ENCODE measurements around the gene PRKAR2B.

Gene PRKAR2B

GRCh38 chr7:107147464-107148393 lies 103.2 kb downstream of the PRKAR2B start:
- Histone ChIP-seq H3K27ac (replicated peaks; ENCODE audit: low read length) (no peak overlapping the region), H3K4me1 (ENCODE audit: control insufficient read depth in 2 of 2, insufficient read depth in 1 of 2, low read depth in 1 of 2, low read length in 2 of 2) (no peaks in the 10 kb centered on the region), H3K23ac (ENCODE audit: low read depth, low read length, poor library complexity) (no peak overlapping the region), H3K4ac (ENCODE audit: low read length) (no peak overlapping the region), H2AFZ (ENCODE audit: low read length) (no peak overlapping the region), H2BK12ac (ENCODE audit: low read length) (no peak overlapping the region), H3K27me3 (ENCODE audit: control insufficient read depth in 3 of 3, insufficient read depth in 3 of 3, low read depth in 1 of 3, low read length in 3 of 3) (no peaks in the 10 kb centered on the region), H2BK120ac (ENCODE audit: low read depth, low read length) (no peak overlapping the region), H3K18ac (ENCODE audit: low read length) (no peak overlapping the region), H3K14ac (ENCODE audit: low read length) (no peak overlapping the region), H3K79me1 (ENCODE audit: low read depth, low read length) (no peaks in the 10 kb centered on the region), H3K9me3 (replicated peaks in 1 of 2; ENCODE audit: control insufficient read depth in 2 of 2, insufficient read depth in 1 of 2, low read depth in 1 of 2, low read length in 2 of 2) (no peaks in the 10 kb centered on the region), H3K9ac (ENCODE audit: low read depth, low read length, poor library complexity) (no peak overlapping the region), H2AK5ac (ENCODE audit: low read depth, low read length) (no peak overlapping the region), H4K8ac (ENCODE audit: low read depth, low read length) (no peak overlapping the region), H2BK15ac (ENCODE audit: low read length) (no peak overlapping the region), H3K4me3 (ENCODE audit: low read length in 2 of 2) (no peak overlapping the region), H4K91ac (ENCODE audit: low read depth, low read length, poor library complexity) (no peak overlapping the region), H3K4me2 (ENCODE audit: insufficient read depth, low read length, poor library complexity, severe bottlenecking) (no peak overlapping the region), H3K36me3 (replicated peaks in 1 of 2; ENCODE audit: control insufficient read depth in 2 of 2, insufficient read depth in 2 of 2, low read length in 2 of 2) (no peaks in the 10 kb centered on the region), H2BK5ac (ENCODE audit: low read length) (no peak overlapping the region)
- no CpG with 5 or more reads among the region's 3 CpGs for WGBS, 2 donors (ENCODE audit: extremely low coverage in 2 of 2, insufficient read length in 2 of 2, insufficient replicate concordance in 1 of 2)
- DNase-seq (ENCODE audit: low spot score) = no peak

GRCh38 chr7:107148721-107149120 lies 104.2 kb downstream of the PRKAR2B start:
- H2BK12ac ChIP-seq (ENCODE audit: low read length) = no peak overlapping the region
- H3K36me3 ChIP-seq (replicated peaks in 1 of 2; ENCODE audit: control insufficient read depth in 2 of 2, insufficient read depth in 2 of 2, low read length in 2 of 2) = no peaks in the 10 kb centered on the region
- no peak overlapping the region for H2AFZ ChIP-seq (ENCODE audit: low read length)
- H2BK5ac ChIP-seq (ENCODE audit: low read length) = no peak overlapping the region
- no peaks in the 10 kb centered on the region for H3K27me3 ChIP-seq (ENCODE audit: control insufficient read depth in 3 of 3, insufficient read depth in 3 of 3, low read depth in 1 of 3, low read length in 3 of 3)
- no peak overlapping the region for H2AK5ac ChIP-seq (ENCODE audit: low read depth, low read length)
- H2BK15ac ChIP-seq (ENCODE audit: low read length) = no peak overlapping the region
- no peak overlapping the region for H3K23ac ChIP-seq (ENCODE audit: low read depth, low read length, poor library complexity)
- no peak overlapping the region for H3K27ac ChIP-seq (replicated peaks; ENCODE audit: low read length)
- no peak overlapping the region for H3K18ac ChIP-seq (ENCODE audit: low read length)
- no peak overlapping the region for H2BK120ac ChIP-seq (ENCODE audit: low read depth, low read length)
- no peak overlapping the region for H4K91ac ChIP-seq (ENCODE audit: low read depth, low read length, poor library complexity)
- no peak for DNase-seq (ENCODE audit: low spot score)
- H3K4me3 ChIP-seq (ENCODE audit: low read length in 2 of 2) = no peak overlapping the region
- no peak overlapping the region for H3K9ac ChIP-seq (ENCODE audit: low read depth, low read length, poor library complexity)
- WGBS, 2 donors (ENCODE audit: extremely low coverage in 2 of 2, insufficient read length in 2 of 2, insufficient replicate concordance in 1 of 2) = no CpG with 5 or more reads among the region's 2 CpGs
- no peaks in the 10 kb centered on the region for H3K4me1 ChIP-seq (ENCODE audit: control insufficient read depth in 2 of 2, insufficient read depth in 1 of 2, low read depth in 1 of 2, low read length in 2 of 2)
- H4K8ac ChIP-seq (ENCODE audit: low read depth, low read length) = no peak overlapping the region
- H3K4ac ChIP-seq (ENCODE audit: low read length) = no peak overlapping the region
- H3K79me1 ChIP-seq (ENCODE audit: low read depth, low read length) = no peaks in the 10 kb centered on the region
- no peaks in the 10 kb centered on the region for H3K9me3 ChIP-seq (replicated peaks in 1 of 2; ENCODE audit: control insufficient read depth in 2 of 2, insufficient read depth in 1 of 2, low read depth in 1 of 2, low read length in 2 of 2)
- no peak overlapping the region for H3K14ac ChIP-seq (ENCODE audit: low read length)
- H3K4me2 ChIP-seq (ENCODE audit: insufficient read depth, low read length, poor library complexity, severe bottlenecking) = no peak overlapping the region

- Histone ChIP-seq H3K18ac (ENCODE audit: low read length) (no peak overlapping the region), H3K9me3 (replicated peaks in 1 of 2; ENCODE audit: control insufficient read depth in 2 of 2, insufficient read depth in 1 of 2, low read depth in 1 of 2, low read length in 2 of 2) (no peaks in the 10 kb centered on the region), H3K79me1 (ENCODE audit: low read depth, low read length) (no peaks in the 10 kb centered on the region), H3K4ac (ENCODE audit: low read length) (no peak overlapping the region), H2AK5ac (ENCODE audit: low read depth, low read length) (no peak overlapping the region), H2AFZ (ENCODE audit: low read length) (no peak overlapping the region), H3K23ac (ENCODE audit: low read depth, low read length, poor library complexity) (no peak overlapping the region), H3K36me3 (replicated peaks in 1 of 2; ENCODE audit: control insufficient read depth in 2 of 2, insufficient read depth in 2 of 2, low read length in 2 of 2) (peaks cover 0 to 1% of the 10 kb centered on the region in 2 donors), H2BK5ac (ENCODE audit: low read length) (no peak overlapping the region), H3K27ac (replicated peaks; ENCODE audit: low read length) (no peak overlapping the region), H3K27me3 (ENCODE audit: control insufficient read depth in 3 of 3, insufficient read depth in 3 of 3, low read depth in 1 of 3, low read length in 3 of 3) (no peaks in the 10 kb centered on the region), H3K4me3 (ENCODE audit: low read length in 2 of 2) (no peak overlapping the region), H2BK12ac (ENCODE audit: low read length) (no peak overlapping the region), H3K9ac (ENCODE audit: low read depth, low read length, poor library complexity) (no peak overlapping the region), H2BK15ac (ENCODE audit: low read length) (no peak overlapping the region), H4K91ac (ENCODE audit: low read depth, low read length, poor library complexity) (no peak overlapping the region), H2BK120ac (ENCODE audit: low read depth, low read length) (no peak overlapping the region), H3K4me2 (ENCODE audit: insufficient read depth, low read length, poor library complexity, severe bottlenecking) (no peak overlapping the region), H3K4me1 (ENCODE audit: control insufficient read depth in 2 of 2, insufficient read depth in 1 of 2, low read depth in 1 of 2, low read length in 2 of 2) (no peaks in the 10 kb centered on the region), H3K14ac (ENCODE audit: low read length) (no peak overlapping the region), H4K8ac (ENCODE audit: low read depth, low read length) (no peak overlapping the region)
- WGBS, 2 donors (ENCODE audit: extremely low coverage in 2 of 2, insufficient read length in 2 of 2, insufficient replicate concordance in 1 of 2) = no CpG with 5 or more reads among the region's 1 CpG
- DNase-seq (ENCODE audit: low spot score) = no peak
These were observed 105.4 kb downstream of the PRKAR2B start for GRCh38 chr7:107149863-107150262.

DNA sequence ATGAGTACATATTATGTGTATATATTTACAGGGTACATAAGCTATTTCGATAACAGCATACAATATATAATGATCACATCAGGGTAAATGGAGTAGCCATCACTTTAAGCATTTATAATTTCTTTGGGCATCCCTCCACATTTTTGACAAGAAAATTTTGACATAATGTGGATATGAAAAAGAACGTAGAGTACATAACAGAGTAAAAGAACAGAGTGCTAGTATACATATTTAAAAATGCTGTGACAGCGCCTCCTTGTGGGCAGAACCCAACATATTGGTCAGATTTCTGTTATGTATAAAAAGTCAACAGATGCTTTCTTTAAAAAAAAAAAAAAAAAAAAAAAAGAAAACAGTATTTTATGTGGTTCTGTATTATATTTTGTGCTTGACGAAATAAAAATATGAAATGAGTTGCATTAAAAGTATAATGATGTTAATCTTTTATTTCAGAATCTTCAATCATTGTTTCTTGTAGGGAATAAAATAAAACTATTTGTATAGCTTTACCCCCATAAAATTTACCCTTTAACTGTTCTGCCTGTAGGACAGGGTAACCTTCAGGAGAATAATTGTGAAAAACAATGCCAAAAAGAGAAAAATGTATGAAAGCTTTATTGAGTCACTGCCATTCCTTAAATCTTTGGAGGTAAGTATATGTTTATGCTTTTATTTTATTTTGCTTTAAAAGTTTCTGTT lies 106.0 kb downstream of the PRKAR2B start:
- H2AK5ac ChIP-seq (ENCODE audit: low read depth, low read length) = no peak overlapping the region
- H2BK5ac ChIP-seq (ENCODE audit: low read length) = no peak overlapping the region
- no peak overlapping the region for H2BK15ac ChIP-seq (ENCODE audit: low read length)
- no peak overlapping the region for H4K8ac ChIP-seq (ENCODE audit: low read depth, low read length)
- no peaks in the 10 kb centered on the region for H3K27me3 ChIP-seq (ENCODE audit: control insufficient read depth in 3 of 3, insufficient read depth in 3 of 3, low read depth in 1 of 3, low read length in 3 of 3)
- no peak overlapping the region for H2BK120ac ChIP-seq (ENCODE audit: low read depth, low read length)
- H3K9me3 ChIP-seq (replicated peaks in 1 of 2; ENCODE audit: control insufficient read depth in 2 of 2, insufficient read depth in 1 of 2, low read depth in 1 of 2, low read length in 2 of 2) = no peaks in the 10 kb centered on the region
- no peaks in the 10 kb centered on the region for H3K79me1 ChIP-seq (ENCODE audit: low read depth, low read length)
- peak; percentile 51 for DNase-seq (ENCODE audit: low spot score)
- no peak overlapping the region for H2BK12ac ChIP-seq (ENCODE audit: low read length)
- no peak overlapping the region for H4K91ac ChIP-seq (ENCODE audit: low read depth, low read length, poor library complexity)
- no peak overlapping the region for H3K4me2 ChIP-seq (ENCODE audit: insufficient read depth, low read length, poor library complexity, severe bottlenecking)
- H3K9ac ChIP-seq (ENCODE audit: low read depth, low read length, poor library complexity) = no peak overlapping the region
- peaks cover 0 to 2% of the 10 kb centered on the region in 2 donors for H3K36me3 ChIP-seq (replicated peaks in 1 of 2; ENCODE audit: control insufficient read depth in 2 of 2, insufficient read depth in 2 of 2, low read length in 2 of 2)
- H3K27ac ChIP-seq (replicated peaks; ENCODE audit: low read length) = no peak overlapping the region
- H3K4me1 ChIP-seq (ENCODE audit: control insufficient read depth in 2 of 2, insufficient read depth in 1 of 2, low read depth in 1 of 2, low read length in 2 of 2) = no peaks in the 10 kb centered on the region
- no peak overlapping the region for H2AFZ ChIP-seq (ENCODE audit: low read length)
- H3K4ac ChIP-seq (ENCODE audit: low read length) = no peak overlapping the region
- H3K14ac ChIP-seq (ENCODE audit: low read length) = no peak overlapping the region
- no CpG with 5 or more reads among the region's 4 CpGs for WGBS, 2 donors (ENCODE audit: extremely low coverage in 2 of 2, insufficient read length in 2 of 2, insufficient replicate concordance in 1 of 2)
- H3K4me3 ChIP-seq (ENCODE audit: low read length in 2 of 2) = no peak overlapping the region
- no peak overlapping the region for H3K18ac ChIP-seq (ENCODE audit: low read length)
- H3K23ac ChIP-seq (ENCODE audit: low read depth, low read length, poor library complexity) = no peak overlapping the region
